Lower lobe of right lung (tissue), 2 donors: Measurements from ENCODE around the gene KIF6. TPM values are rescaled to one million over a fixed set of nuclear protein-coding genes. Genes with fewer than 3 reads are reported as not detected.
A peak's percentile ranks its signal among the peaks of the same experiment; 100 is the strongest.

Source experiments
- ATAC-seq, 2 donors: fragments of 200-7000 bp; cut with Tn5 transposase; one replicate each; pipeline ENCODE4 v1.9.1; 2020 to 2022; ENCODE audit warnings: mild to moderate bottlenecking in 2 of 2, moderate library complexity in 2 of 2
- DNase-seq: peaks from one replicate; pipeline ENCODE4 v3.0.0-alpha.2; 2020
- H3K27ac ChIP-seq: fragments of 200-600 bp; one replicate; pipeline ENCODE4 v1.8.0; 2022
- H3K27me3 ChIP-seq: fragments of 200-600 bp; one replicate; pipeline ENCODE4 v1.8.0; 2022; ENCODE audit warnings: low read depth
- H3K36me3 ChIP-seq: fragments of 200-600 bp; one replicate; pipeline ENCODE4 v1.8.0; 2022; ENCODE audit warnings: mild to moderate bottlenecking
- H3K4me1 ChIP-seq: fragments of 200-600 bp; one replicate; pipeline ENCODE4 v1.8.0; 2022
- H3K4me3 ChIP-seq: fragments of 200-600 bp; one replicate; pipeline ENCODE4 v1.8.0; 2022; ENCODE audit warnings: mild to moderate bottlenecking
- H3K9me3 ChIP-seq: fragments of 200-600 bp; one replicate; pipeline ENCODE4 v1.8.0; 2022
- CTCF ChIP-seq: fragments of 200-600 bp; IDR thresholded peaks from one replicate; pipeline ENCODE4 v1.8.0; 2022; ENCODE audit warnings: antibody characterized with exemption, mild to moderate bottlenecking
- intact Hi-C: fragments of 100-400 bp; cut with DNase I; formaldehyde crosslinking; loops from one replicate; pipeline ENCODE4 v1.11.0; 2022
- total RNA-seq: library from RNA; stranded (reverse); fragmentation: NEBNext Ultra II Directional; extraction: Animal tissue kit (Norgen Biotek cat#: 25700); gene quantifications from one replicate; pipeline ENCODE4 v1.2.1, GENCODE V29; 2021
- donor health status: DM: no; HTN: yes; CAD: no; lungs with severe emphysema.

Gene KIF6
- total RNA-seq, 1 donor from 2014 or later = 2.5 TPM

GRCh38 chr6:39706819-39707335 is 18.3 kb downstream of the KIF6 start:
- TF ChIP-seq CTCF = no peak
- Histone ChIP-seq H3K9me3 (no peaks in the 10 kb centered on the region), H3K27ac (no peak overlapping the region), H3K36me3 (no peaks in the 10 kb centered on the region), H3K27me3 (no peaks in the 10 kb centered on the region), H3K4me1 (no peaks in the 10 kb centered on the region), H3K4me3 (no peak overlapping the region)
- DNase-seq (no peak), ATAC-seq (peak in 1 of 2 donors; percentile 18)
- intact Hi-C loops = no loop called here

GRCh38 chr6:39702265-39702664 is 22.9 kb downstream of the KIF6 start:
- Histone ChIP-seq H3K4me3 (no peak overlapping the region), H3K36me3 (no peaks in the 10 kb centered on the region), H3K4me1 (peaks cover 6% of the 10 kb centered on the region), H3K27me3 (no peaks in the 10 kb centered on the region), H3K27ac (no peak overlapping the region), H3K9me3 (no peaks in the 10 kb centered on the region)
- ATAC-seq (no peak), DNase-seq (no peak)
- no peak for TF ChIP-seq CTCF
- intact Hi-C loops = no loop called here

- DNase-seq = no peak
- no peak for ATAC-seq
- no peak overlapping the region for H3K27ac ChIP-seq
- TF ChIP-seq CTCF = no peak
- no peaks in the 10 kb centered on the region for H3K9me3 ChIP-seq
- H3K4me1 ChIP-seq = peaks cover 6% of the 10 kb centered on the region
- intact Hi-C loops = no loop called here
- no peaks in the 10 kb centered on the region for H3K27me3 ChIP-seq
- no peaks in the 10 kb centered on the region for H3K36me3 ChIP-seq
- no peak overlapping the region for H3K4me3 ChIP-seq
These were observed 24.8 kb downstream of the KIF6 start for GRCh38 chr6:39700362-39700761.

GRCh38 chr6:39698789-39699188 is 26.4 kb downstream of the KIF6 start:
- no peak for ATAC-seq
- TF ChIP-seq CTCF = no peak
- DNase-seq = no peak
- Histone ChIP-seq H3K4me1 (peaks cover 6% of the 10 kb centered on the region), H3K27ac (no peak overlapping the region), H3K36me3 (no peaks in the 10 kb centered on the region), H3K4me3 (no peak overlapping the region), H3K27me3 (no peaks in the 10 kb centered on the region), H3K9me3 (no peaks in the 10 kb centered on the region)
- intact Hi-C loops = no loop called here

- no peaks in the 10 kb centered on the region for H3K27me3 ChIP-seq
- TF ChIP-seq CTCF = no peak
- peaks cover 6% of the 10 kb centered on the region for H3K4me1 ChIP-seq
- H3K4me3 ChIP-seq = no peak overlapping the region
- no peaks in the 10 kb centered on the region for H3K36me3 ChIP-seq
- no peaks in the 10 kb centered on the region for H3K9me3 ChIP-seq
- ATAC-seq = no peak
- intact Hi-C loops = no loop called here
- no peak overlapping the region for H3K27ac ChIP-seq
- no peak for DNase-seq
These were observed 28.0 kb downstream of the KIF6 start for GRCh38 chr6:39696986-39697788.
